ENCODE data around the gene CUX1.
A peak's percentile ranks its signal among the peaks of the same experiment; 100 is the strongest.

The CUX1 gene

DNA sequence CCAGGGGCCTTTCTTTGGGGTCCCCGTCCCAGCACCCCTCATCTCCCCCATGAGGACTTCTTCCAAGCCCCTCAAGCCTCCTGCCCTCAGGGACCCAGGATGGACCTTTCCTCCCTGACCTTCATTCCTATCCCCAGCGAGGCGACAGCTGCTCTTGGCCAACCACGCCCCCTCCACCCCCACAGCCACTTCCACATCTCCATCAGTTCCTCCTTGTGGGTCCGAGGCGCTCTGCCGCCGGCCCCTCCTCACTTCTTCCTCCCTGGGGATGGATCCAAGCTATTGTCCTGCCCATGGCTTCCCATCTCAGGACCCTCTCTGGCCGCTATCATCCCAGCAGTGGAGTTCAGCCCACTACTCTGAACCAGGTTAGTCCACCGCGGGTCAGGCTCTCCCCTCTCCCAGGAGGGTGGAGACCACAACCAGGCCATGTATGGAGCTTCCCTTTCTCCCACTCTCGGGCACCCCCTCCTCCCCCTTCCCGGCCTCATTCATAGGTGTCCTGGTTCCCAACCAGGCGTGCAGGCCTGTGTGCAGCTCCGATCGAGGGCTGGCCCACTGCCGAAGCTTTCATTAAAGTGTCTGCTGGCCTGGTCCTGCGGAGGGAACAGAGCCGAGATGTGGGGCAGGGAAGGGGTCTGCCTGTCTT is 467.6 kb downstream of the CUX1 start:
- DNase-seq, result no peak
- Mint-ChIP-seq H3K27me3 (peaks cover 15% of the 10 kb centered on the region), H3K27ac (peak overlapping the region; percentile 23), H3K4me1 (ENCODE audit: low read depth) (peaks cover 27% of the 10 kb centered on the region), H3K36me3 (ENCODE audit: low read depth) (no peaks in the 10 kb centered on the region), H3K9me3 (no peaks in the 10 kb centered on the region), H3K4me3 (no peak overlapping the region)

GRCh38 chr7:102285540-102286236 is 468.3 kb downstream of the CUX1 start:
- Mint-ChIP-seq H3K4me3 (no peak overlapping the region), H3K4me1 (ENCODE audit: low read depth) (peaks cover 27% of the 10 kb centered on the region), H3K9me3 (no peaks in the 10 kb centered on the region), H3K36me3 (ENCODE audit: low read depth) (no peaks in the 10 kb centered on the region), H3K27me3 (peaks cover 15% of the 10 kb centered on the region), H3K27ac (no peak overlapping the region)
- DNase-seq, result no peak

DNA sequence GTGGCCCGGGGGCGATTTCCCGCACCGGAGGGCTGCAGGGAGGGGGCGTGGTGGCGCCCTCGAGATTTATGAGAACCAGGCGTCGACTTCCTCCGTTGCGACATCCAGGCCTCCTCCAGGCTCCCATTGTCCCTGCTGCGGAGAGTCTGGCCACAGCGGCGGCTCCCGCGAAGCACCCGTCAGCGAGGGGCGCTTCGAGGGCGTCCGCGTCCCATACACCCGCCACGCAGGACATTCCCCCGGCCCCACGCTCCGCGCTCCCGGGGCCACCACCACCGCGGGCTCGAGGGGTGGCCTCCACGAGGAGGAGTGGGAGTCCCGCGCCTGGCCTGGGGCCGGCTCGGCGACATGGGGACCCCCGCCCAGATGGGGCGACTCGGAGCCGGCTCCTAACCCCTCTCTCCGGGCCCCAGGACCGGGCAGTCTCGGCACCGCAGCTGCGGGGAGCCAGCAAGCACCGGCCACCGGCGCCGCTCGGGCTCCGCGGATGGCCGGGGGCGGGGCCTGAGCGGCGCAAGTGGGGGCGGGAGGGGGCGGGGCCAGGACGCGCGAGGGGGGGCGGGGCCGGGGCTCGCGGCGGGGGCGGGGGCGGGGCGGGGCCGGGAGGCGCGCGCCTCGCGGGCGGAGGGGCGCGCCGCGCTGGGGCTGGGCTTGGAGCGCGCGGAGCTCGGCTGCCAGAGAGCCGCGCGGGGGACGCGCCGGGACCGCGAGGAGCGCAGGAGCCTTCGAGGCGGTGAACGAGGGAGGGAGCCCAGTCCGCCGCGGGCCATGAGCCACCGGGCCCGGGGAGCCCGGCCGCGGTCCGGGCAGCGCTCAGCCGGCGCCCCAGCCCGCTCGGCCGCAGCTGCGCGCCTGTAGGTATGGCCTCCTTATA is 469.0 kb downstream of the CUX1 start, which contains the start of gene SH2B2:
SH2B2 (plus strand) TSS at position 632 of the 874 bp plus-strand sequence. CDS start 13,683 bp downstream, outside the sequence.
- peak within 1 kb of the TSS; percentile 59 for H3K4me3 Mint-ChIP-seq
- H3K9me3 Mint-ChIP-seq, result no peaks in the 10 kb centered on the region
- DNase-seq, result peak; percentile 78
- H3K27ac Mint-ChIP-seq, result no peak within 1 kb of the TSS
- no peaks in the 10 kb centered on the region for H3K36me3 Mint-ChIP-seq (ENCODE audit: low read depth)
- peaks cover 31% of the 10 kb centered on the region for H3K4me1 Mint-ChIP-seq (ENCODE audit: low read depth)
- H3K27me3 Mint-ChIP-seq, result peaks cover 15% of the 10 kb centered on the region

GRCh38 chr7:102287111-102287980 is 469.9 kb downstream of the CUX1 start:
- Mint-ChIP-seq H3K36me3 (ENCODE audit: low read depth) (no peaks in the 10 kb centered on the region), H3K27me3 (peaks cover 15% of the 10 kb centered on the region), H3K9me3 (no peaks in the 10 kb centered on the region), H3K4me1 (ENCODE audit: low read depth) (peaks cover 36% of the 10 kb centered on the region), H3K4me3 (peak overlapping the region; percentile 53), H3K27ac (no peak overlapping the region)
- peak; percentile 62 for DNase-seq

DNA sequence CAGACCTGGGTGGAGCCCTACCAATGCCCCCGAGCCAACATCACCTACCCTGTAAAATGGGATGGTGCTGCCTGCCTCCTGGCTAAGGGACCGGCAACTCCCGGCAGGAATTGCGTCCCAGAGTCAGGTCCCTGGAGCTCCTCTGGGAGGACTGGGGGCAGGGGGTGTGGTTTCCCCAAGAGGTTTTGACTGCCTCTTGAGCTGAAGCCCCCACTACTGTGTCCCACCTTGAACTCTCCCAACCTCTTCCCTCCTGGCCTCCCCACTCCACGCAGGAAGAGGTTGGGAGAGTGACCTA is 470.5 kb downstream of the CUX1 start:
- Mint-ChIP-seq H3K27ac (no peak overlapping the region), H3K36me3 (ENCODE audit: low read depth) (no peaks in the 10 kb centered on the region), H3K9me3 (no peaks in the 10 kb centered on the region), H3K4me3 (peak overlapping the region; percentile 53), H3K4me1 (ENCODE audit: low read depth) (peaks cover 36% of the 10 kb centered on the region), H3K27me3 (peaks cover 15% of the 10 kb centered on the region)
- no peak for DNase-seq

DNA sequence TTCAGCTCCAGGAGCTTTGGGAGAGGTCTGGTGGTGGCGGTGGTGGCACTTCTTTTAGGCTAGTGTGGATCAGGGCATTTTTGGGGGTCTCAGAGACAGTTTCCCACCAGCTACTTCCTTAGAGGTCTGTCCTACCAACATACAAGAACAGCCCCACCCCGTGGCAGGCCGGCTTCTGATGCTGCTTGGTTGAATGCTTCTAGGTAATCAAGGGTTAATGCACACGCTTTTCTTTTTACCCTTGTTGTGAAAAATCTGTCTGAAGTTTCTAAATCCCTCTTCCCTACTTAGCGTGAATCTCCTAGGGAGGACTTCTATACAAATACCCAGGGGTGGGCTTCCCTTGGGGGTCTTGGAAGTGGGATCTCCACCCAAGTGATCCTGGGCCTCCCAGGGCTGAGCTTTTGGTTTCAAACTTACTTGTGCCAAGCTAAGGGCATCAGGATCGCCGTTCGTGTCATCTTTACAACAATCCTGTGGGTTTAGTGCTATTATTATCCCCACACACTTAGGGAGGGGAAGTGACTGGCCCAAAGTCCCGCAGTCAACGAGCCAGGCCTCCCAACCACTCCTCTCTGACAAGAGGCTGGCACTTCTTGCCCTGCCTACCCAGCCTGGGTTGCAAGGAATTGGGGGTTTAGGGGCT is 471.0 kb downstream of the CUX1 start:
- Mint-ChIP-seq H3K9me3 (no peaks in the 10 kb centered on the region), H3K36me3 (ENCODE audit: low read depth) (no peaks in the 10 kb centered on the region), H3K27me3 (peaks cover 15% of the 10 kb centered on the region), H3K4me1 (ENCODE audit: low read depth) (peaks cover 36% of the 10 kb centered on the region), H3K27ac (no peak overlapping the region), H3K4me3 (peak overlapping the region; percentile 21)
- no peak for DNase-seq

GRCh38 chr7:102289057-102289456 is 471.6 kb downstream of the CUX1 start:
- Mint-ChIP-seq H3K9me3 (no peaks in the 10 kb centered on the region), H3K4me1 (ENCODE audit: low read depth) (peaks cover 33% of the 10 kb centered on the region), H3K36me3 (ENCODE audit: low read depth) (no peaks in the 10 kb centered on the region), H3K27me3 (peaks cover 18% of the 10 kb centered on the region), H3K4me3 (no peak overlapping the region), H3K27ac (no peak overlapping the region)
- no peak for DNase-seq

- Mint-ChIP-seq H3K27me3 (peaks cover 7% of the 10 kb centered on the region), H3K4me1 (ENCODE audit: low read depth) (peaks cover 21% of the 10 kb centered on the region), H3K9me3 (no peaks in the 10 kb centered on the region), H3K36me3 (ENCODE audit: low read depth) (no peaks in the 10 kb centered on the region), H3K27ac (no peak overlapping the region), H3K4me3 (no peak overlapping the region)
- peak; percentile 42 for DNase-seq
Measured at GRCh38 chr7:102291056-102291915, 473.9 kb downstream of the CUX1 start.

GRCh38 chr7:102291916-102292267 is 474.5 kb downstream of the CUX1 start:
- peaks cover 21% of the 10 kb centered on the region for H3K4me1 Mint-ChIP-seq (ENCODE audit: low read depth)
- no peak overlapping the region for H3K4me3 Mint-ChIP-seq
- H3K27me3 Mint-ChIP-seq, result peaks cover 7% of the 10 kb centered on the region
- H3K27ac Mint-ChIP-seq, result no peak overlapping the region
- DNase-seq, result no peak
- no peaks in the 10 kb centered on the region for H3K9me3 Mint-ChIP-seq
- no peaks in the 10 kb centered on the region for H3K36me3 Mint-ChIP-seq (ENCODE audit: low read depth)

DNA sequence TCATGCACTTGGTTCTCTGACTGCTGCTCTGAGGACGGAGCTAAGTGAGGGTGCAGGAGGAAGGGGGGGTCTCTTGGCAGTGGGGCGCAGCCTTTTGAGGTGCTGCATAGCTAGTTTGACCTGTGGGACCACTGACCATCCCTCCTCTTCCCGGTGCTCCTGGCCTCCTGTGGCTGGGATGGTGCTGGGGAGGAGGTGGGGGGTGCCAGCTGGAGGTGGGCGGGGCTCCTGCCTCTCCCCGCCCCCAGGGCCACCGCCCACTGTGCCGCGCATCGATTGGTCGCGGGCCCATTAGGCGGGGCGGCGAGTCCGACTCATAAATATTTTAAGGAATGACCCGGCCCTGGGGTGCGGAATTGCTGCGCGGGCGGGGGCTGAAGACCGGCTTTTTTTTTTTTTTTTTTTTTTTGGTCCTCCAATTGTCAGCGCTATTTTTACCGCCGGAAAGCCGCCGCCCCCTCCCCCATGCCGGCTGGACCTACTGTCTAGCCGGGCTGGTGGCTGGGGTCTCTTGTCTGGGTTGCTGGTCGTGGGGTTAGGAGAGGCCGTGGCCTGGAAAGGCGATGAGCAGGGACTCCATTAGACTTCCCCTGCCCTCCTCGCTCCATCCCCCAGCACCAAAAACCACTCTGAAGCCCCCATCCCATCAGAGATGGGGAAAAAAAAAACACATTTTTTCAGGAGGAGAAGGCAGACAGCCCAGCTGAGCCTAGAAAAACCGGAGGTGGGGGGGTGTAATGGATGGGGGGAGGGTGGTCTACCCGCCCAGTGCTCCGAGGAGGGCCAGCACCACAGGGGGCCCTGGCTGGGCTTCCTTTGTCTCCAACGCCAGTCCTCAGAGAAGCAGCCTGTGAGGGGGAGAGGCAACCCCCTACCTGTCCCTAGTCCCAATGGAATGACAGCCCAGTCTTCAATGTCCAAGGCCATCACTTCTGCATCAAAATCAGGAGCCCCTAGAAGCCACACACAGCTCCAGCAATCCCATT is 475.7 kb downstream of the CUX1 start:
- Mint-ChIP-seq H3K27me3 (peaks cover 7% of the 10 kb centered on the region), H3K9me3 (no peaks in the 10 kb centered on the region), H3K4me1 (ENCODE audit: low read depth) (peaks cover 20% of the 10 kb centered on the region), H3K4me3 (no peak overlapping the region), H3K27ac (no peak overlapping the region), H3K36me3 (ENCODE audit: low read depth) (no peaks in the 10 kb centered on the region)
- DNase-seq, result no peak

- Mint-ChIP-seq H3K4me1 (ENCODE audit: low read depth) (peaks cover 9% of the 10 kb centered on the region), H3K27ac (no peak overlapping the region), H3K9me3 (no peaks in the 10 kb centered on the region), H3K27me3 (peaks cover 2% of the 10 kb centered on the region), H3K4me3 (no peak overlapping the region), H3K36me3 (ENCODE audit: low read depth) (no peaks in the 10 kb centered on the region)
- DNase-seq, result no peak
Measured at GRCh38 chr7:102294589-102294988, 477.2 kb downstream of the CUX1 start.
